CD14-positive monocyte (primary cell): ENCODE data around the gene ATOSA. TPM values are rescaled to one million over a fixed set of nuclear protein-coding genes. Genes with fewer than 3 reads are reported as not detected.

Experiments
- DNase-seq, 3 donors: peaks; one replicate each; pipeline ENCODE4 v3.0.0-alpha.2; 2011 to 2022
- H2AFZ ChIP-seq: 2 replicates; pipeline ENCODE4 v1.6.0; 2012; ENCODE audit warnings: mild to moderate bottlenecking, low read depth, low read length, inconsistent platforms; ENCODE audit not compliant: insufficient read depth, poor library complexity, severe bottlenecking
- H3K27ac ChIP-seq, 2 donors: 1 replicate in 1 of 2; 2 replicates in 1 of 2; pipeline ENCODE4 v1.5.1; 2012 to 2013; ENCODE audit warnings: low read length in 2 of 2, control low read depth in 1 of 2, inconsistent platforms in 1 of 2, low read depth in 1 of 2, mild to moderate bottlenecking in 1 of 2
- H3K27me3 ChIP-seq, 2 donors: one replicate each; pipeline versions ENCODE4 v1.6.0 to v1.6.1; 2011 to 2013; ENCODE audit warnings: low read length in 2 of 2; ENCODE audit not compliant: control insufficient read depth in 2 of 2, insufficient read depth in 2 of 2
- H3K36me3 ChIP-seq, 2 donors: replicated peaks in 1 of 2; 1 replicate in 1 of 2; 2 replicates in 1 of 2; pipeline versions ENCODE4 v1.5.1 to v1.6.1; 2012 to 2013; ENCODE audit warnings: low read length in 2 of 2, control low read depth in 1 of 2, inconsistent platforms in 1 of 2, mild to moderate bottlenecking in 1 of 2; ENCODE audit not compliant: insufficient read depth in 2 of 2, control insufficient read depth in 1 of 2
- H3K4me1 ChIP-seq, 2 donors: 1 replicate in 1 of 2; 2 replicates in 1 of 2; pipeline versions ENCODE4 v1.5.1 to v1.6.1; 2012 to 2013; ENCODE audit warnings: low read length in 2 of 2, control low read depth in 1 of 2, inconsistent platforms in 1 of 2, mild to moderate bottlenecking in 1 of 2, moderate library complexity in 1 of 2; ENCODE audit not compliant: insufficient read depth in 2 of 2, control insufficient read depth in 1 of 2
- H3K4me2 ChIP-seq: replicated peaks from 2 replicates; pipeline ENCODE3; 2012; ENCODE audit warnings: low read length, moderate library complexity, mild to moderate bottlenecking; ENCODE audit not compliant: poor library complexity, severe bottlenecking; ENCODE audit errors: extremely low read depth
- H3K4me3 ChIP-seq, 3 experiments: fragments of 200-600 bp in 1 of 3; sonication (generic) in 1 of 3; replicated peaks in 1 of 3; 1 replicate in 2 of 3; 2 replicates in 1 of 3; pipeline ENCODE4 v1.5.1; 2011 to 2013; ENCODE audit warnings: low read length in 3 of 3, mild to moderate bottlenecking in 3 of 3, control low read depth in 2 of 3, low read depth in 2 of 3, inconsistent platforms in 1 of 3, moderate library complexity in 1 of 3
- H3K79me2 ChIP-seq: 2 replicates; pipeline ENCODE4 v1.6.0; 2012; ENCODE audit warnings: mild to moderate bottlenecking, control low read depth, inconsistent platforms, low read length, moderate library complexity; ENCODE audit not compliant: insufficient read depth
- H3K9ac ChIP-seq: 2 replicates; pipeline ENCODE4 v1.6.0; 2017; ENCODE audit warnings: low read length, mild to moderate bottlenecking; ENCODE audit not compliant: insufficient read depth, poor library complexity, severe bottlenecking
- H3K9me3 ChIP-seq, 2 donors: replicated peaks in 1 of 2; 1 replicate in 1 of 2; 2 replicates in 1 of 2; pipeline versions ENCODE4 v1.5.1 to v1.6.1; 2012 to 2013; ENCODE audit warnings: low read length in 2 of 2, control low read depth in 1 of 2; ENCODE audit not compliant: control insufficient read depth in 1 of 2, insufficient read depth in 1 of 2
- H4K20me1 ChIP-seq: 2 replicates; pipeline ENCODE4 v1.6.0; 2012; ENCODE audit warnings: mild to moderate bottlenecking, low read length, control low read depth, moderate library complexity; ENCODE audit not compliant: insufficient read depth
- H3K27ac Mint-ChIP-seq, 7 donors: one replicate each; pipeline ENCODE4 v1.8.0; 2020; ENCODE audit warnings: mild to moderate bottlenecking in 7 of 7, mixed read lengths in 7 of 7, moderate library complexity in 6 of 7, inconsistent platforms in 2 of 7
- H3K27me3 Mint-ChIP-seq, 3 donors: one replicate each; pipeline ENCODE4 v1.8.0; 2021 to 2022; ENCODE audit warnings: low read depth in 3 of 3, mild to moderate bottlenecking in 3 of 3, mixed read lengths in 3 of 3, moderate library complexity in 3 of 3, inconsistent platforms in 1 of 3
- H3K36me3 Mint-ChIP-seq, 2 donors: one replicate each; pipeline ENCODE4 v1.8.0; 2020; ENCODE audit warnings: mixed read lengths in 2 of 2, inconsistent platforms in 1 of 2, mild to moderate bottlenecking in 1 of 2
- H3K4me1 Mint-ChIP-seq: one replicate; pipeline ENCODE4 v1.8.0; 2020; ENCODE audit warnings: mild to moderate bottlenecking, mixed read lengths
- H3K4me3 Mint-ChIP-seq, 2 donors: one replicate each; pipeline ENCODE4 v1.8.0; 2020; ENCODE audit warnings: mild to moderate bottlenecking in 2 of 2, mixed read lengths in 2 of 2, moderate library complexity in 1 of 2
- H3K9me3 Mint-ChIP-seq, 7 donors: one replicate each; pipeline ENCODE4 v1.8.0; 2020 to 2022; ENCODE audit warnings: mixed read lengths in 7 of 7, mild to moderate bottlenecking in 6 of 7, moderate library complexity in 6 of 7, inconsistent platforms in 2 of 7
- WGBS: methylation state at CpG from one replicate; pipeline ENCODE4 v1.1.5; 2013; ENCODE audit warnings: missing lambda C conversion rate; ENCODE audit not compliant: insufficient coverage; 5-methylcytosine and 5-hydroxymethylcytosine counted together
- intact Hi-C, 2 donors: fragments of 100-400 bp; cut with micrococcal nuclease; formaldehyde crosslinking; loops; one replicate each; pipeline versions ENCODE4 v1.15.0 to v1.15.1; 2023
- polyA plus RNA-seq, 3 donors: library from polyadenylated mRNA; depleted of rRNA in 1 of 3; unstranded in 2 of 3; stranded (reverse) in 1 of 3; fragments of 300-500 nt in 2 of 3; fragments of >200 nt in 1 of 3; fragmentation: Illumina TruSeq in 2 of 3; gene quantifications; 1 replicate in 2 of 3; 2 replicates in 1 of 3; pipeline ENCODE4 v1.2.3, GENCODE V29; 2012 to 2021
- TF ChIP-seq, protein P1 (sequence below): fragments of 200-600 bp; IDR thresholded peaks from one replicate; pipeline ENCODE4 v1.8.0; 2022; ENCODE audit warnings: antibody characterized with exemption, mild to moderate bottlenecking

The ATOSA gene
- polyA plus RNA-seq, 3 donors: 2.1 to 15.9 (median 3.5) TPM

GRCh38 chr15:52702390-52702789, 23.2 kb upstream of the ATOSA start:
- H4K20me1 ChIP-seq: no peaks in the 10 kb centered on the region
- Mint-ChIP-seq H3K9me3 (peaks cover 0 to 7% (median 0%) of the 10 kb centered on the region in 7 donors), H3K4me3 (no peak overlapping the region), H3K4me1 (no peaks in the 10 kb centered on the region), H3K27ac (no peak overlapping the region), H3K27me3 (peaks cover 0 to 4% (median 3%) of the 10 kb centered on the region in 3 donors), H3K36me3 (no peaks in the 10 kb centered on the region)
- H3K27me3 ChIP-seq: no peaks in the 10 kb centered on the region
- no peaks in the 10 kb centered on the region for H3K4me1 ChIP-seq
- no peak overlapping the region for H3K27ac ChIP-seq
- no CpG with 5 or more reads among the region's 1 CpG for WGBS
- intact Hi-C loops: no loop called here
- H2AFZ ChIP-seq: no peak overlapping the region
- no peaks in the 10 kb centered on the region for H3K79me2 ChIP-seq
- TF ChIP-seq, protein P1, sequence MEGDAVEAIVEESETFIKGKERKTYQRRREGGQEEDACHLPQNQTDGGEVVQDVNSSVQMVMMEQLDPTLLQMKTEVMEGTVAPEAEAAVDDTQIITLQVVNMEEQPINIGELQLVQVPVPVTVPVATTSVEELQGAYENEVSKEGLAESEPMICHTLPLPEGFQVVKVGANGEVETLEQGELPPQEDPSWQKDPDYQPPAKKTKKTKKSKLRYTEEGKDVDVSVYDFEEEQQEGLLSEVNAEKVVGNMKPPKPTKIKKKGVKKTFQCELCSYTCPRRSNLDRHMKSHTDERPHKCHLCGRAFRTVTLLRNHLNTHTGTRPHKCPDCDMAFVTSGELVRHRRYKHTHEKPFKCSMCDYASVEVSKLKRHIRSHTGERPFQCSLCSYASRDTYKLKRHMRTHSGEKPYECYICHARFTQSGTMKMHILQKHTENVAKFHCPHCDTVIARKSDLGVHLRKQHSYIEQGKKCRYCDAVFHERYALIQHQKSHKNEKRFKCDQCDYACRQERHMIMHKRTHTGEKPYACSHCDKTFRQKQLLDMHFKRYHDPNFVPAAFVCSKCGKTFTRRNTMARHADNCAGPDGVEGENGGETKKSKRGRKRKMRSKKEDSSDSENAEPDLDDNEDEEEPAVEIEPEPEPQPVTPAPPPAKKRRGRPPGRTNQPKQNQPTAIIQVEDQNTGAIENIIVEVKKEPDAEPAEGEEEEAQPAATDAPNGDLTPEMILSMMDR: no peak
- no peak overlapping the region for H3K4me2 ChIP-seq
- no peak overlapping the region for H3K4me3 ChIP-seq
- no peak overlapping the region for H3K9ac ChIP-seq
- no peak for DNase-seq
- no peaks in the 10 kb centered on the region for H3K36me3 ChIP-seq
- no peaks in the 10 kb centered on the region for H3K9me3 ChIP-seq

DNA sequence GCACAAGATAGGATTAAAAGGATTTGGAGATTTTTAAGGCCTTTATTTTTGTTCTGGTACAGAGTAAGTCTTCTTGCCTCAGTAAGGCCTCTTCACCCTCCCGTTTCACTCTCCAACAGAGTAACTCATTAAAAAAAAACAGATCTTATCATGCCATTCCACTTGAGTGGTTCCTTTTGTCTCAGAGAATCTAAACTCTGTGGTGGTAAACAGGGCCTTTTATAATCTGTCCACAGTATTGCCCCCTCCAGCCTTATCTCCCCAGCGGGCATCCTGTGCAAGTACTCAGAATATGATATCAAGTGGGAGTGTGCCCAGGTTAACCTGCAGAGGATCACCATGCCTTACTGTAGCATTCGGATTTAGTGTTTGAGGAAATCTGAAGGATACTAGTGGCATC, 20.3 kb upstream of the ATOSA start:
- no peaks in the 10 kb centered on the region for H3K36me3 Mint-ChIP-seq
- Histone ChIP-seq H3K4me2 (no peak overlapping the region), H3K27ac (no peak overlapping the region), H3K27me3 (no peaks in the 10 kb centered on the region), H4K20me1 (no peaks in the 10 kb centered on the region), H3K9me3 (no peaks in the 10 kb centered on the region), H3K9ac (no peak overlapping the region), H3K4me3 (no peak overlapping the region), H2AFZ (peak overlapping the region; percentile 6), H3K4me1 (no peaks in the 10 kb centered on the region), H3K36me3 (no peaks in the 10 kb centered on the region), H3K79me2 (no peaks in the 10 kb centered on the region)
- H3K9me3 Mint-ChIP-seq: peaks cover 0 to under 1% (median 0%) of the 10 kb centered on the region in 7 donors
- no peak overlapping the region for H3K27ac Mint-ChIP-seq
- 100% methylated on average over 1 of the region's 3 CpGs for WGBS
- DNase-seq: no peak
- intact Hi-C loops: no loop called here
- H3K27me3 Mint-ChIP-seq: peaks cover 2 to 3% (median 2%) of the 10 kb centered on the region in 3 donors
- no peaks in the 10 kb centered on the region for H3K4me1 Mint-ChIP-seq
- TF ChIP-seq, protein P1: no peak
- no peak overlapping the region for H3K4me3 Mint-ChIP-seq
